HG03060 (cell line): ENCODE measurements around the gene MRPL12.

Source experiments
- ATAC-seq: cut with Tn5 transposase; IDR thresholded peaks from one replicate; pipeline ENCODE4 v1.9.1; 2021; ENCODE audit warnings: low read depth, moderate number of reproducible peaks; ENCODE audit not compliant: unreplicated experiment

The MRPL12 gene

DNA sequence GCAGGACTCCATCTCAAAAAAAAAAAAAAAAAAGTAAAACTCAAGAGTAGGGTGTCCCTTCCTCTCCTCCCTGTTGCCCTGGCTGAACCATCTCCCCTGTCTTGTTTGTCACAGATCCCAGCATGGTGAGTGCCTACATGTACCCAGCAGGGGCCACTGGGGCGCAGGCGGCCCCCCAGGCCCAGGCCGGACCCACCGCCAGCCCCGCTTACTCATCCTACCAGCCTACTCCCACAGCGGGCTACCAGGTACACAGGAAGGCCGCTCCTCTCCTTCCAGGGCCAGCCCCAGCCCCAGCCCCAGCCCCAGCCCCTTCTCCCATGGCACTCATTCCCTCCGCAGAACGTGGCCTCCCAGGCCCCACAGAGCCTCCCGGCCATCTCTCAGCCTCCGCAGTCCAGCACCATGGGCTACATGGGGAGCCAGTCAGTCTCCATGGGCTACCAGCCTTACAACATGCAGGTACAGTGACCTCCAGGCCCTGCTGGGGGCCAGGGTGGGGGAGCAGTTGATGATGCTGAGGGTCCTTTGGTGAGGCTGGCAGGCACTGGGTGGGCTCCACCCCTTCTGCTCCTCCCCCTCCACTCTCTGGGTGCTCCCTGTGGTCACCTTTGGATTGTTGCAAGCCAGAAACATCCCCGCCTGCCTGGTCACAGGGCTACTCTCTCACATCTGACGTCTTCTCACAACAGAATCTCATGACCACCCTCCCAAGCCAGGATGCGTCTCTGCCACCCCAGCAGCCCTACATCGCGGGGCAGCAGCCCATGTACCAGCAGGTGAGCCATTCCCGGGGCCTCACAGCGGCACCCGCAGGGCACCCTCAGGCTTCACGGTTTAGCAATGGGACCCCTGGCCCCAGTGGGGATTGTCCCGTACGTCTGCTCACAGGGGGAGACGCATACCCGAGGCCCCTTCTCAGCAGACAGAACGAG is 2.5 kb upstream of the MRPL12 start:
- ATAC-seq = no peak

DNA sequence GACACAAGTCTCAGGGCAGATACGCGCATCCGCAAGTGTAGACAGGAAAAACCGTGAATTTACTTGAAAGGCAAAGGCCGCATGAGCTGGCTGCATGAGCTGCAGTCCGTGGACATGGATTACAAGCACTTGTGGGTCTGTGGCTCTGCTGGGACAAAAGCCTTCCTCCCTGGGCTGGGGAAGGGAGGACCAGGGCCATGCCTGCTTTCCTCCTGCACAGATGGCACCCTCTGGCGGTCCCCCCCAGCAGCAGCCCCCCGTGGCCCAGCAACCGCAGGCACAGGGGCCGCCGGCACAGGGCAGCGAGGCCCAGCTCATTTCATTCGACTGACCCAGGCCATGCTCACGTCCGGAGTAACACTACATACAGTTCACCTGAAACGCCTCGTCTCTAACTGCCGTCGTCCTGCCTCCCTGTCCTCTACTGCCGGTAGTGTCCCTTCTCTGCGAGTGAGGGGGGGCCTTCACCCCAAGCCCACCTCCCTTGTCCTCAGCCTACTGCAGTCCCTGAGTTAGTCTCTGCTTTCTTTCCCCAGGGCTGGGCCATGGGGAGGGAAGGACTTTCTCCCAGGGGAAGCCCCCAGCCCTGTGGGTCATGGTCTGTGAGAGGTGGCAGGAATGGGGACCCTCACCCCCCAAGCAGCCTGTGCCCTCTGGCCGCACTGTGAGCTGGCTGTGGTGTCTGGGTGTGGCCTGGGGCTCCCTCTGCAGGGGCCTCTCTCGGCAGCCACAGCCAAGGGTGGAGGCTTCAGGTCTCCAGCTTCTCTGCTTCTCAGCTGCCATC is 1.7 kb upstream of the MRPL12 start:
- no peak for ATAC-seq

DNA sequence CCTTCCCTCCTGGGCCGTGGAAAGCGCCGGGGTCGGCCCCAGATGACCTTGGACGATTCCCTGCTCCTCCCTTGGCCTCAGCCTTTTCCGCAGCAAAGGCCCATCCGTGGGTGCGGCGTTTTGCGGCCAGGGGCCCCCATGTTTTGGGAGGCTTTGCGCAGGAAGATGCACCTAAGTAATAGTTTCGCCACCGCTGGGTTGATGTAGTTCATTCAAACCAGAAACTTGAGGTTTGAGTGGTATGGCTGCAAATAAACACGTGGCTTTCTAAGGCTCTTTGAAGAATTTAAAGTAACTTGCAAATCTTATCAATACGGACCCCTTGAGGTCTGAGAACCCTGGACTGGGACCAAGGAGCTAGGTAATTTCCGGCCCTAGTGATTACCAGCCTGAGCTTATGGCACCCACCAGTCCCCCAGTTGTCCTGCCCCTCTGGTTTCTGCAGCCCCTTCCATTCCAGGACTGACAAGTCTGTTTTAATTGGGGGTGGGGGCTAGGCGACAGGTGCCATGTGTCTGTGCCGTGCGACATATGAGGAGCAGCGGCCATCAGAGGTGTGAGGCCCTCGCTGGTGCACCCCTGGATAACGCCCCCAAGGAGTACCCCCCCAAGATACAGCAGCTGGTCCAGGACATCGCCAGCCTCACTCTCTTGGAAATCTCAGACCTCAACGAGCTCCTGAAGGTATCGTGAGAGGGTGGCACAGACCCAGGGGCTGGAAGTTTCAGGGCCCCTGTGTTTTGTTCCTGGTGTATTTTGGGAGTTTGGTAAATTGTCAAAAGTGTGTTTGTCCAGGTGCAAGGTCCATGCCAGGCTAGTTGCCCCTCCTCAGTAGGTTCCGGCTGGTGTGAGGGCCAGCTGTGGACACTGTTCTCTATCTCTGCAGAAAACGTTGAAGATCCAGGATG is 834 bp downstream of the MRPL12 start:
- ATAC-seq = no peak

DNA sequence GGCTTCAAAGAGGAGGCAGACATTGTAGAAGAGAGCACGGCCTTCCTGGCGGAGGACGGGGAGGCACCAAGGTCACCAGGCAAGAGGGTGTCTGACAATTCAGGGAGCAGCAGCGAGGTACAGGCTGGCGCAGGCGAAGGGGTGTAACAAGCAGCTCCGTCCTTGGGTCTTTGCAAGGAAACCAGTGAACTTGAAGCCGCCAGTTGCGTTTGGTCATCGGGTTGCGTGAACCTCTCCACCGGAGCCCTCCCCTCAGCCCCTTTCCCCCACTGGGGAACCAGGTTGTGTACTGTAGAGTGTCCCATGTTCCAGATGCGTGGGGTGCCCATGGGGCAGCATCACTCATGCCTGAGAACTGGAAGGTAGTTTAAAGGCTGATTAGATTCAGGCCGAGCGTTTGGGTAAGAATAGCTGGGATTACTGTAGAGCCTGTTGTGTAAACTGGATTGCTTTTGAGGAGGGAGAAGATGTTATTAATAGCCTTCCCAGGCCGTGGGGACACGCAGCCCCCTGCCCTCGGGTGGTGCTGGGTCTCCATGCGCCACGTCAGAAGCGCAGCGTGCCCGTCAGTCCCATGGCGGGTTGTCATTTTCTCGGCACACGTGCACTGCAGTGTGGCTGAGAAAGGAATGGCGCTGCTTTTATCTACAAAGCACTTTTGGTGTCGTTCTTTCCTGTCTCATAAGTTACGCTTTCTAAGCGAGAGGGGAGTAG is 2.5 kb downstream of the MRPL12 start:
- no peak for ATAC-seq

DNA sequence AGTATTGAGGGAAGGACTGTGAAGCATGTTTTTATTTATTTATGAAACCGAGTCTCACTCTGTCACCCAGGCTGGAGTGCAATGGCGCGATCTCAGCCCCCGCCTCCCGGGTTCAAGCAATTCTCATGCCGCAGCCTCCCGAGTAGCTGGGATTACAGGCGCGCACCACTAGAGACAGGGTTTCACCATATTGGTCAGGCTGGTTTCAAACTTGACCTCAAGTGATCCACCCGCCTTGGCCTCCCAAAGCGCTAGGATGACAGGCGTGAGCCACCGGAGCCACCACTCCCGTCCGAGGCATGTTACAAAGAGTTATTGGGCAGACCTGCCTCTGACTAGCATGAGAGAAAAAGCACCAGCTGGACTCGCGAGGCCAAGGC is 3.1 kb downstream of the MRPL12 start:
- no peak for ATAC-seq

DNA sequence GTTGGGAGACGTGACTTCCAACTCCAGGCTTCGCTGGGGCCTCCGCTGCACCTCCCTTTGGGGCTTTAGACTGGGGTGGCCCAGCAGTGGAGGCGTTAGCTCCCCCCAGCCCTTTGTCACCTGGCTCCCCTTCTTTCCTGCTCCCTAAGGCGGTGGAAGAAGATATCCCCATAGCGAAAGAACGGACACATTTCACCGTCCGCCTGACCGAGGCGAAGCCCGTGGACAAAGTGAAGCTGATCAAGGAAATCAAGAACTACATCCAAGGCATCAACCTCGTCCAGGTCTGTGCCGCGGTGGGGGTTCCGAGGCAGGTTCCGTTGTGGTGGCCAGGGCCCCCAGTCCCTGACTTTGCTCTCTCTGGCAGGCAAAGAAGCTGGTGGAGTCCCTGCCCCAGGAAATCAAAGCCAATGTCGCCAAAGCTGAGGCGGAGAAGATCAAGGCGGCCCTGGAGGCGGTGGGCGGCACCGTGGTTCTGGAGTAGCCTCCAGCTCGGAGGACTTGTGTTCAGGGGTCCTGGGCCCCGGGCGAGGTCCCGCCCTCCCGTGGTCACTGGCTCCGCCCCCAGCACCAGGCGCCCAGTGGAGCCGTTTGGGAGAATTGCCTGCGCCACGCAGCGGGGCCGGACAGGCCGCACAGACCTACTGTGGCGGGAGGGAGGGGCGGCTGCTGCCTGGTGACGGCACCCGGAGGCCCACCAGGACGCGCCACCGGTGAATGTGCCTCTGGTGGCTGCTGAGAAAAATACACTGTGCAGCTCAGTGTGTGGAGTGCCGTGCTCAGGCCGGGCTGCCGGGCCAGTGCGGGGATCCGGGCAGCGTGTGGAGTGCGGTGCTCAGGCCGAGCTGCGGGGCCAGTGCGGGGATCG is 3.8 kb downstream of the MRPL12 start:
- no peak for ATAC-seq

DNA sequence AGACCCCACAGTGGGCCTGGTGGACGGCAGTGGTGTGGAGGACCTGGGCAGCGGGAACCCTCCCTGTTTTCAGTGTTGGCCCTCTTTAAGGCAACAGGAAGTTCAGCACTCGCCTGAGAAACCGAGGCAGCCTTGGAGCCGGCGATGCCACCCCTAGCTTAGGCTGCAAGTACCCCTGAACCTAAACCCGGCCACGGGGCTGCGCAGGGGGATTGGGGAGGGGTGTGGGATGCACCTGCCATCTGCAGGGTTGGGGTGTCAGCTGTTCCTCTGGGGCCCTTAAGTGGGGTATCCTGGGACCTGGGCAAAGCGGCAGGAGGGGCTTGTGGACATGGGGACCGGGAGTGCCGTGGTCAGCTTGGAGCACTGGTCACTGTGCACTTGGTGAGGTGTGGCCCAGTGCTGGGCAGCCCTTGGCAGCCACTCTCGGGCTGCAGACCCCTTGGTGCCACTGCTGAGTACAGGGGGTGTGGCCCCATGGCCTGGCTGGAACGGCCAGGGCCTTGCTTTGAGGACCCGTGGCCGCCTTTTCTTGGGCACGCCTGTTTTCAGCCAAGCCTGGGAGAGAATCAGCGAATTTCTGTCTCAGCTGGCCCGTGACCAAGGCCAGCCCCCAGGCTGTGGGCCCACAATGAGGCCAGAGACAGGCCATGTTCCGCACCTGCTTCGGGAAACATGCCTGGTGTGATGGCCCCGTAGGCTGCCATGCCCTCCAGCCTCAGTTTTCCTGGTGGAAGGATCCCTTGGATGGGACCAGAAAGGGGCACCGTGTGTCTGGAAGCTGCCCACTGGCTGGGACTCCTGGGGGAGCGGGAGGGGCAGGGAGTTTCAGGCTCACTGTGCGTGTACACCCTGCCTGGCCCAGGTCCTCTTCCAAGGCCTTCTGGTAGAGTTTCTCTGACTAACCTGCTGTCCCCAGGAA is 4.8 kb downstream of the MRPL12 start:
- no peak for ATAC-seq

DNA sequence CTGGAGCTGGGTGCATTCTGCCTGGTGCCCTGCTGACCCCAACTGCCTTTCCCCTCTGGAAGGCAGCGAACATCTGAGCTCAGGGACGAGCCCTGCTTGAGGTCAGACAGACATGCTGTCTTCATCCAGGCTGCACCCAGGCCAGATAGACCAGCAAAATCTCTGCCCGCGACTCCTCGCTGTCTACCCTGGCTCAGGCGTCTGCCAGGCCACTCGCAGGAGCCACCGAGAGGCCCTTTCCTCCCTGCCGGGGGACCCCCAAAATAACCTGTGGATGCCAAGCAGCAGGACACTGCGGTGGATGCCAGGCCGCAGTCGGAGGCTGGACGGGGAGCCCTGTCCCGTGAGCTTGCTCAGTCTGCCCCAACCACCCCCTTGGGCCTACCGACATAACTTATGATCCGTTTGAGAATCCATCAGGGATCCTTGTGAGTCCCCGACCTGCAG is 5.6 kb downstream of the MRPL12 start:
- ATAC-seq = no peak

DNA sequence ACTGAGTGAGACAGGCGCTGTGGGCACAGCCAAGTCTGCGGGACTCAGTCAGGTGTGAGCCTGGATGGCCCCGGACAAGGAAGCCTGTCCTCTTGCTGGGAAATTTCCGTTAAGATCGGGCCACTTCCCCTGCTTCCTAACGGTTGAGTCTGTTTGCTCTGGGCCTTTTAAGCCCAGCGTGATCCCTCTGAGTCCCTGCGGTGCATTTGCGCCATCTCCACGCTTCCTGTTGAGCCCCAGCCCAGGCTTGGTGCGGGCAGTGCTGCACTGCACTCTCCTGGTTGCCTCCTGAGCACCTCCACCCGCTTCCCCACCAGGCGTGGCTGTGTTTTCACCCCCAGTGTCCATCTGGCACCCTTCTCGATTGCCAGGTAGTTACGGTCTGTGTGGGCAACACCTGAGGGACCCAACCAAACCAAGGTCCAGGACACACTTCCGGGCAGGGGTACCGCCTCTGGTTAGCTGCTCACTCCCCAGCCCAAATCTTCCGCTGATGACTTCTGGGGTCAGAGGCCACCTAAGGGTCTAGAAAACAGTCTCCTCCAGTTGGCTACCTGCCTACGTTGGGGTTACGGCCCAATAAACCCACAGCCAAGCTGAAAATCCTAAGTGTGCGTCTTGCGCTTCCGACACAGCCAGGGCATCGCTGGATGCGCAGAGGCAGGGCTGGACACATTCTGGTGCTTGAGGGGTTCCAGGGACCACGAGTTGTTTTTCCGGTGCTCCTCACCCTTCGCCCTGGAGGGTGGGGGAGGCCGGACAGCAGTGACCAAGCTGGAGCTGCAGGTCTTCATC is 7.5 kb downstream of the MRPL12 start:
- no peak for ATAC-seq

DNA sequence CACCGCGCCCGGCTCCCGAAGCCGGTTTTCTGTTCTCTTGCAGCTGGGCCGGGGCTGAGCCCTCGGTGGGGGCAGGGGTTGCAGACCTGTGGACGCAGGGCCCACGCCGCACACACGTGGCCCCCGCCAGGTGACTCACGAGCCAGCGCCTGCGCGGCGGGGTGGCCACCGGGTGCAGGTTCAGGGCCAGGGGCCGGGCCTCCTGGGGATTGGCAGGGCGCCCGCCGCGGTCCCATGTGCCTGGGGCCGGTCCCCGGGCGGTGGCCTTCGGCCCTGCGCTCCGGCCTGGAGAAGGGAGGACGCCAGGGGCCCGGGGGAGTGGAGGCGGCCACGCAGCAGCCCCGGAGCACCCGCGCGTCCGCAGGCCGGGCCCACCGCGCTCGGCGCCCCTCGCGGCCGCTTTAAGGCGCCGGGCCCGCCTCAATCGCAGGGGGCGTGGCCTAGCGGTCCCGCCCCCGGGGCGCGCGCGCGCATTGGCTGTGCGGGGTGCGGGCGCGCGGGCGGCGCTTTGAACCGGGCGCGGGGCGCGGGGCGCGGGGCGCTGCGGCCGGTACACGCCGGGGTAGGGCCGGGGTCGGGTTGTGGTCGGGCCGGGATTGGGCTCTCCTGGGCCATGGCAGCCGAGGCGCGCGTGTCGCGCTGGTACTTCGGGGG is 8.8 kb downstream of the MRPL12 start, which contains the start of gene SLC25A10:
SLC25A10 (plus strand) TSS at position 471 of the 654 bp plus-strand sequence; CDS start at position 614, 143 bp downstream.
- no peak for ATAC-seq

DNA sequence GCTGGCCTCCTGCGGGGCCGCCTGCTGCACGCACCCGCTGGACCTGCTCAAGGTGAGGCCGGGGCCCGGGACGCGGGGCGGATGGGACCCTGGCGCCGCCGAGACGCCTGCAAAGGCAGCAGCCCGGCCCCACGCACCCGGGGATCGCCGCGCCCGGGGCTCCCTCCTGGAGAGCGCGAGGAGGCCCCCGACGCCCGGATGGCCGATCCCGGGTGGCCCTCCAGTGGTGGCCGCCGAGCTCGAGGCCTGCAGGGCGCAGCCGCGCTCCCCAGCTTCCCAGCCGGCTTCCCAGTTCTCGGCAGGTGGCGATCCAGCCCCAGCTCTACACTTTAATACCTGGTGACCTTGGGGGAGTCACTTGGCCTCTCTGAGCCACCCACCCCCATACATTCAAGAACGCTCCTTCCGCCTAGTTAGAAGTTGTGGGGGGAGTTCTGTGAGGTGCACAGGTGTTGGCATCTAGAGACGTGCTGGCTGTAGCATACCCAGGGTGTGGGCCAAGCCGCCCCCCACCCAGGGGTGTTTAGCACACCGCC is 9.4 kb downstream of the MRPL12 start:
- no peak for ATAC-seq

DNA sequence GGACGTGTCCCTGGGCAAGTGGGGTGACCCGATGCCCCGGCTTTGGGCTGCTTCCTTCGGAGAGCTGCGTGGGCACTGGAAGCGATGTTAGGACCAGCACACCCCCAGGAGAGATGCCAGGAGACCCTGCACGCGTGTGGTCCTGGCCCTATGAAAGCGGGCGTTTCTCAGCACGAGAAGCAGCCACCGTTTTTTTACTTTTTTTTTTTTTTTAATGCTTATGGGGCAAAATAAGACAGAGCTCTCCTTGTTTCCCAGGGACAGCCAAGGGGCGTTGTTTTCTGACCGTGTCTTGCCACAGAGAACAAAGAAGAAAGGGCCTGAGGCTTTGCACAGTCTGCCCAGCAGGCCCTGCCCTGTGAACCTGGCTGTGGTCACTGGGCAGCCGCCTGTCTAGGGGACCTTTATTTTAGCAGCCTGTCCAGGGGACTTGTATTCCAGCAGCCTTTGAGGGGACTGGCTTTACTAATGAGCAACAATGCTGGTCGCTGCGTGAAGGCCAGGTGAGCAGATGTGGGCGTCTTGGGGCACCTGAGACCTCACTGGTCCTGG is 9.9 kb downstream of the MRPL12 start:
- ATAC-seq = no peak

DNA sequence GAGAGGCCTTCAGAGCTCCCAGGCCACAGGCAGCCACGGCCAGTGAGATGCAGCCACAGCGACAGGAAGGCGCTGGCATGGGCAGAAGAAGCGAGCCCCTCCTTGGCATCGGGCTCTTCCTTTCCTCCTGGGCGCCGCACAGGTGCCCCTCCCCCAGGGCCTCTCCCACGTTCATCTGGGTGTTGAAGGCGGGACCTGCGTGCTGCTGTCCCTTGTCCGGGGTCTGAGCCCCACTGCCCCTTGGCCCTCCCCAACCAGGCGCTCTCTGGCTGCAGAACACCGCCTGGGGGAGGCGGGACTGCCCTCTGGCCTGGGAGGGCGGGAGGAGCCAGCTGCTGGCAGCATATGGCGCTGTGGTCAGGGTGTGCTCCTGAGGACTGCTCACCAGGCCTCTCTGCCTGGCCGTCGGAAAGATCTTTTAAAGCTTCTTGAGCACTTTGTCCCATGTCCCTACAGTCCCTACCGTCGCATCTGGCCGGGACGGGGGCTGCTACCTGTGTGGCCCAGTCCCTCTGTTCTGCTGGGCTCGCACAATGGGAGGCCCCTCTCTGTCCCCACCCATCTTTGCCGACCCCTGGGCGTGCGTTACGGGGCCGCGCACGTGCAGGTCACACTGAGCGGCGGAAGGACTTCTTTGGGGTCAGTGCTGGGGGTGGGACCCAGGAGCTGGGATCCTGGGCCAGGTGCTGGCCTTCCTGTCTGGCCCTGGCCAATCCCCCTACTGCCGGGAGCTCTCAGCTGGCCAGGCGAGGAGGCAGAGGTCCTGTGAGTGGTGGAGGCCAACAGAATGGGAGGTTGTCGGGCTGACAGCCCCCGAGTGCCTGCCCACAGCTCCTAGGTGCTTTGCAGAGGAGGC is 10.6 kb downstream of the MRPL12 start:
- no peak for ATAC-seq

DNA sequence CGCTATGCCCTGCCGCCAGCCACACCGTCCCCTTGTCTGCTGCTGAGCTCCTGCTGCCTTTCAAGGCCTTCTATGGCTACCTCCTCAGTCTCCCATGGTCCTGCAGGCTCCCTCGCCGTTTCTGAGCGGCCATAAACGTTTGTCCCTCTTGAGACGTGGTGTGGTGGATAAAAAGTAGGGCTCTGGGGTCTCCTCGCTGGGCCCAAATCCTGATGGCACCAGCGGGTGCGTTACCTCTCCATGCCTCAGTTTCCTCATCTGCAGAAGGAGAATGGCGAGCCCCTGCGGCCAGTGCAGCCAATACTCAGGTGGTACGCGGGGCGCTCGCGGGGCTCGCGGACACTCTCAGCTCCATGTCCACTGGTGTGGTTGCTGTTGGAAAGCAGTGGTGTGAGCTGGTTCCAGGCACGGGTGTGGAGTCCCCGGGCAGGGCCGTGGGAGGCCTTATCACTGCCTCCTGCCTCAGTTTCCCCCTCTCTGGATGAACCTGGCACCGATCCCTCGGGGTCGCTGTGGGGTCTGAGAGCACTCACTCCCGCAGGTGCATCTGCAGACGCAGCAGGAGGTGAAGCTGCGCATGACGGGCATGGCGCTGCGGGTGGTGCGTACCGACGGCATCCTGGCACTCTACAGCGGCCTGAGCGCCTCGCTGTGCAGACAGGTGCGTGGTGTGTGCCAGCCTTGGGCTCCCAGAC is 11.4 kb downstream of the MRPL12 start:
- ATAC-seq = no peak
